ENCODE measurements around the gene HAUS2.
"Not testable (repeated sequence)": the region's sequence is repeated elsewhere in the genome, so short reads cannot be mapped to it uniquely, and the experiment has no call there.

Gene HAUS2

DNA sequence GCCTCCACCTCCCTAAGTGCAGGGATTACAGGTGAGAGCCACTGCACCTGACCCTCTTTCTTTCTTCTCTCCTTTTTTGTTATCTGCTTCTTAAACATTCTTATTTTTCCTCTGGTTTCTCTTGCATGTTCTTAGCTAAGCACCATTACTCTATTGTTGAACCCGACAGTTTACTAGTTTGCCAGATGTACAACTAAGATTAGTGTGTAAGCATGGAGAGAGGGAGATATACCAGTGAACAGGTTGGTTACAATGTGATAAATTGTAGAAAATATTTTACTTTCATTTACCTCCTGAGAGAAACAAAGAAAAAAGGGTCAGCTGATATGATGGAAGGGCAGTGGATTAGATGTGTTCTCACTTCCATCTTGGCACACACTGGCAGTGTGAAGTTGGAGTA, 4.9 kb downstream of the HAUS2 start:
- Histone ChIP-seq H3K27ac (ENCODE audit: low read length) (no peak overlapping the region; the same call in 1 of the 2 replicates), H3K4me2 (ENCODE audit: low read depth, low read length) (peak overlapping the region; percentile 20), H3K4me1 (ENCODE audit: low read length) (peaks cover 21% of the 10 kb centered on the region), H2AFZ (ENCODE audit: low read length) (no peak overlapping the region), H3F3A (ENCODE audit: insufficient read depth, low read length) (peaks cover 18% of the 10 kb centered on the region; the same call in 1 of the 2 replicates), H3K27me3 (replicated peaks; ENCODE audit: insufficient read depth, low read length) (no peaks in the 10 kb centered on the region), H3K36me3 (replicated peaks; ENCODE audit: insufficient read depth, low read length) (no peaks in the 10 kb centered on the region; the same call in 1 of the 2 replicates), H4K20me1 (ENCODE audit: insufficient read depth, low read length) (peaks cover 5% of the 10 kb centered on the region; the same call in 1 of the 2 replicates), H3K79me2 (ENCODE audit: low read length) (peaks cover 89% of the 10 kb centered on the region), H3K9ac (ENCODE audit: low read length) (no peak overlapping the region), H3K9me2 (replicated peaks; ENCODE audit: insufficient read depth, low read length) (no peaks in the 10 kb centered on the region), H3K4me3 (ENCODE audit: low read length) (no peak overlapping the region), H3K9me3 (replicated peaks; ENCODE audit: insufficient read depth, low read length) (no peaks in the 10 kb centered on the region)
- TF ChIP-seq EZH2phosphoT487 (IDR thresholded peaks at IDR 0.05; ENCODE audit: low read length), result no peak
- TF ChIP-seq, protein P1, sequence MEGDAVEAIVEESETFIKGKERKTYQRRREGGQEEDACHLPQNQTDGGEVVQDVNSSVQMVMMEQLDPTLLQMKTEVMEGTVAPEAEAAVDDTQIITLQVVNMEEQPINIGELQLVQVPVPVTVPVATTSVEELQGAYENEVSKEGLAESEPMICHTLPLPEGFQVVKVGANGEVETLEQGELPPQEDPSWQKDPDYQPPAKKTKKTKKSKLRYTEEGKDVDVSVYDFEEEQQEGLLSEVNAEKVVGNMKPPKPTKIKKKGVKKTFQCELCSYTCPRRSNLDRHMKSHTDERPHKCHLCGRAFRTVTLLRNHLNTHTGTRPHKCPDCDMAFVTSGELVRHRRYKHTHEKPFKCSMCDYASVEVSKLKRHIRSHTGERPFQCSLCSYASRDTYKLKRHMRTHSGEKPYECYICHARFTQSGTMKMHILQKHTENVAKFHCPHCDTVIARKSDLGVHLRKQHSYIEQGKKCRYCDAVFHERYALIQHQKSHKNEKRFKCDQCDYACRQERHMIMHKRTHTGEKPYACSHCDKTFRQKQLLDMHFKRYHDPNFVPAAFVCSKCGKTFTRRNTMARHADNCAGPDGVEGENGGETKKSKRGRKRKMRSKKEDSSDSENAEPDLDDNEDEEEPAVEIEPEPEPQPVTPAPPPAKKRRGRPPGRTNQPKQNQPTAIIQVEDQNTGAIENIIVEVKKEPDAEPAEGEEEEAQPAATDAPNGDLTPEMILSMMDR (IDR thresholded peaks at IDR 0.05; ENCODE audit: low read length), result no peak
- no peak for TF ChIP-seq EZH2 (optimal IDR thresholded peaks at IDR 0.05; ENCODE audit: low read depth, low read length)
- no peak for DNase-seq

DNA sequence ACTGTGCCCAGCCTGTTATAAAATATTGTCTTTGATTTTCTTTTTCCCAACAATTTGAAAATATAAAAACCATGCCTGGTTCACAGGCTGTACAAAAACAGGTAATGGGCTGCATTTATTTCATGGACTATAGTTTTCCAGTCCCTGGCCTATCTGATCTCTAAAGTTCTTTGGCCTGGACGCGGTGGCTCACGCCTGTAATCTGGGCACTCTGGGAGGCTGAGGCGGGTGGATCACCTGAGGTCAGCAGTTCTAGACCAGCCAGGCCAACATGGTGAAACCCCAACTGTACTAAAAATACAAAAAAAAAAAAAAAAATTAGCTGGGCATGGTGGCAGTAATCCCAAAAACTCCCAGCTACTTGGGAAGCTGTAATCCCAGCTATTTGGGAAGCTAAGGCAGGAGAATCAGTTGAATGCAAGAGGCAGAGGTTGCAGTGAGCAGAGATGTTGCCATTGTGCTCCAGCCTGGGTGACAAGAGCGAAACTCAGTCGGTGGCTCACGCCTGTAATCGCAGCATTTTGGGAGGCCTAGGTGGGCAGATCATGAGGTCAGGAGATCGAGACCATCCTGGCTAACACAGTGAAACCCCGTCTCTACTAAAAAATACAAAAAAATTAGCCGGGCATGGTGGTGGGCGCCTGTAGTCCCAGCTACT, 8.0 kb downstream of the HAUS2 start:
- not testable (repeated sequence) for H3K4me3 ChIP-seq (ENCODE audit: low read length); H3K9me2 ChIP-seq (replicated peaks; ENCODE audit: insufficient read depth, low read length); DNase-seq; H4K20me1 ChIP-seq (ENCODE audit: insufficient read depth, low read length); H3F3A ChIP-seq (ENCODE audit: insufficient read depth, low read length); H3K9me3 ChIP-seq (replicated peaks; ENCODE audit: insufficient read depth, low read length); H3K27me3 ChIP-seq (replicated peaks; ENCODE audit: insufficient read depth, low read length); H3K27ac ChIP-seq (ENCODE audit: low read length); H3K9ac ChIP-seq (ENCODE audit: low read length); H3K4me1 ChIP-seq (ENCODE audit: low read length); H2AFZ ChIP-seq (ENCODE audit: low read length); H3K4me2 ChIP-seq (ENCODE audit: low read depth, low read length)
- H3K79me2 ChIP-seq (ENCODE audit: low read length), result peaks cover 78% of the 10 kb centered on the region
- peaks cover 20% of the 10 kb centered on the region; the same call in 1 of the 2 replicates for H3K36me3 ChIP-seq (replicated peaks; ENCODE audit: insufficient read depth, low read length)

DNA sequence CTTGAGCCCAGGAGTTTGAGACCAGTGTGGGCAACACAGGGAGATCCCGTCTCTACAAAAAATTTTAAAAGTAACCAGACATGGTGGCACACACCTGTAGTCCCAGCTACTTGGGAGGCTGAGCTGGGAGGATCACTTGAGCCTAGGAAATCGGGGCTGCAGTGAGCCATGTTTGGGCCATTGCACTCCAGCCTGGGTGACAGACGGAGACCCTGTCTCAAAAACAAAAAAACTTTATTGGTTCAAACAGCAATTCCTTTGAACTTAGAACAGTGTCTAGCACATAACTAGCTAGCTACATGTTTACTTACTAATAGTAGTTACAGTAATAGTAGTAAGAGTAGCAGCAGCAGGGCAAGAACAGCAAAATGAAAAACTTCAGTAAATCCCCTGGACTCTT, 10.1 kb downstream of the HAUS2 start:
- no peaks in the 10 kb centered on the region for H3K27me3 ChIP-seq (replicated peaks; ENCODE audit: insufficient read depth, low read length)
- H3F3A ChIP-seq (ENCODE audit: insufficient read depth, low read length), result no peaks in the 10 kb centered on the region; the same call in 1 of the 2 replicates
- no peak overlapping the region for H3K9ac ChIP-seq (ENCODE audit: low read length)
- H3K9me2 ChIP-seq (replicated peaks; ENCODE audit: insufficient read depth, low read length), result no peaks in the 10 kb centered on the region
- H3K4me1 ChIP-seq (ENCODE audit: low read length), result 0 out of 2 replicates have a peak, but pooled peaks cover 2% of the 10 kb centered on the region
- H3K79me2 ChIP-seq (ENCODE audit: low read length), result peaks cover 57% of the 10 kb centered on the region
- H2AFZ ChIP-seq (ENCODE audit: low read length), result no peak overlapping the region
- TF ChIP-seq EZH2 (optimal IDR thresholded peaks at IDR 0.05; ENCODE audit: low read depth, low read length), result no peak
- no peak for TF ChIP-seq EZH2phosphoT487 (IDR thresholded peaks at IDR 0.05; ENCODE audit: low read length)
- TF ChIP-seq, protein P1 (IDR thresholded peaks at IDR 0.05; ENCODE audit: low read length), result no peak
- no peak for DNase-seq
- H3K4me2 ChIP-seq (ENCODE audit: low read depth, low read length), result no peak overlapping the region
- H3K9me3 ChIP-seq (replicated peaks; ENCODE audit: insufficient read depth, low read length), result no peaks in the 10 kb centered on the region
- peaks cover 23% of the 10 kb centered on the region; the same call in 1 of the 2 replicates for H3K36me3 ChIP-seq (replicated peaks; ENCODE audit: insufficient read depth, low read length)
- H4K20me1 ChIP-seq (ENCODE audit: insufficient read depth, low read length), result no peaks in the 10 kb centered on the region
- H3K4me3 ChIP-seq (ENCODE audit: low read length), result no peak overlapping the region
- no peak overlapping the region for H3K27ac ChIP-seq (ENCODE audit: low read length)

Data from MM.1S (cell line).